GM23248 (cell line): ENCODE measurements around the gene GINM1.

ENCODE experiments used
- EZH2 ChIP-seq: fragments of 200-600 bp; sonication (generic); IDR thresholded peaks from 2 replicates; pipeline ENCODE4 v1.6.1; 2018; ENCODE audit warnings: antibody characterized with exemption, mild to moderate bottlenecking; ENCODE audit not compliant: insufficient read depth, poor library complexity, severe bottlenecking
- EZH2phosphoT487 ChIP-seq: fragments of 200-600 bp; sonication (generic); IDR thresholded peaks from 2 replicates; pipeline ENCODE4 v1.6.1; 2018; ENCODE audit warnings: antibody characterized with exemption, moderate library complexity, mild to moderate bottlenecking, low read depth; ENCODE audit not compliant: insufficient read depth

DNA sequence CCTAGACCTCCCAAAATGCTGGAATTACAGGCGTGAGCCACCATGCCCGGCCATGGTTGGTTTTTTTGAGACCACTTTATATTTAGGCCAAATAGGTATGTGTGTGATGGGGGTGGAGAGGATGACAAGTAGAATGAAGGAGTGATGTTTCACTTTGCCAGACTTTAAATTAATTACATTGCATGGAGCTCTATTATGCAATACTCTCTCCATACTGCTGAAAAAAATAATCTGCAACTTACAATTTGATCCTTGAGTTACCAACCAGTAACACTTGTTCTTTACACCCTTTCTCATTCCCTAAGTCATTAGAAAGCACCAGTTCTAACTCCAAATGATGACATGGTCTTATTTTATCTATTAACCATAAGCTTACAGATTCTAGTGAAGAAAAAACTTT is 26.8 kb downstream of the GINM1 start:
- TF ChIP-seq EZH2phosphoT487: no peak
- TF ChIP-seq EZH2: no peak
